ENCODE measurements around the gene RIPOR3.
"Not testable (repeated sequence)": the region's sequence is repeated elsewhere in the genome, so short reads cannot be mapped to it uniquely, and the experiment has no call there.

Gene RIPOR3

GRCh38 chr20:50607436-50607835 lies 83.9 kb downstream of the RIPOR3 start:
- DNase-seq (ENCODE audit: low read depth) = no peak

GRCh38 chr20:50605136-50605535 lies 86.2 kb downstream of the RIPOR3 start:
- no peak for DNase-seq (ENCODE audit: low read depth)

- no peak for DNase-seq (ENCODE audit: low read depth)
These were observed 86.9 kb downstream of the RIPOR3 start for GRCh38 chr20:50604451-50604850.

GRCh38 chr20:50602432-50603088 lies 88.8 kb downstream of the RIPOR3 start:
- DNase-seq (ENCODE audit: low read depth) = no peak

GRCh38 chr20:50601511-50602431 lies 89.6 kb downstream of the RIPOR3 start:
- DNase-seq (ENCODE audit: low read depth) = no peak

GRCh38 chr20:50600281-50600895 lies 91.0 kb downstream of the RIPOR3 start:
- no peak for DNase-seq (ENCODE audit: low read depth)

- DNase-seq (ENCODE audit: low read depth) = not testable (repeated sequence)
These were observed 92.6 kb downstream of the RIPOR3 start for GRCh38 chr20:50598768-50599167.

- DNase-seq (ENCODE audit: low read depth) = no peak
These were observed 93.3 kb downstream of the RIPOR3 start for GRCh38 chr20:50598074-50598473.

GRCh38 chr20:50597406-50597969 lies 93.9 kb downstream of the RIPOR3 start:
- DNase-seq (ENCODE audit: low read depth) = no peak

GRCh38 chr20:50596694-50597021 lies 94.7 kb downstream of the RIPOR3 start:
- no peak for DNase-seq (ENCODE audit: low read depth)

- DNase-seq (ENCODE audit: low read depth) = no peak
These were observed 95.2 kb downstream of the RIPOR3 start for GRCh38 chr20:50595988-50596693.

- DNase-seq (ENCODE audit: low read depth) = no peak
These were observed 95.9 kb downstream of the RIPOR3 start for GRCh38 chr20:50595433-50595895.

GRCh38 chr20:50594591-50595432 lies 96.5 kb downstream of the RIPOR3 start:
- DNase-seq (ENCODE audit: low read depth) = no peak

- no peak for DNase-seq (ENCODE audit: low read depth)
These were observed 97.1 kb downstream of the RIPOR3 start for GRCh38 chr20:50594231-50594590.

GRCh38 chr20:50593005-50593335 lies 98.4 kb downstream of the RIPOR3 start:
- DNase-seq (ENCODE audit: low read depth) = no peak

GRCh38 chr20:50592282-50593004 lies 98.9 kb downstream of the RIPOR3 start:
- DNase-seq (ENCODE audit: low read depth) = no peak

GRCh38 chr20:50591233-50591852 lies 100.0 kb downstream of the RIPOR3 start:
- no peak for DNase-seq (ENCODE audit: low read depth)

- DNase-seq (ENCODE audit: low read depth) = no peak
These were observed 101.0 kb downstream of the RIPOR3 start for GRCh38 chr20:50590348-50590664.

- no peak for DNase-seq (ENCODE audit: low read depth)
These were observed 101.6 kb downstream of the RIPOR3 start for GRCh38 chr20:50589548-50590347.
